Naive thymus-derived CD4-positive, alpha-beta T cell (primary cell): ENCODE results near the gene ULBP1. TPM values are rescaled to one million over a fixed set of nuclear protein-coding genes. Genes with fewer than 3 reads are reported as not detected.
"Not testable (repeated sequence)": the region's sequence is repeated elsewhere in the genome, so short reads cannot be mapped to it uniquely, and the experiment has no call there.

Experiments
- ATAC-seq: fragments of 150-1000 bp; cut with Tn5 transposase; 2 replicates; pipeline ENCODE4 v1.10.0; 2021; ENCODE audit warnings: mild to moderate bottlenecking, moderate library complexity
- CTCF ChIA-PET: fragments of 350-600 bp; sonication (Branson Sonifier 250); formaldehyde crosslinking; loops from one replicate; lab custom pipeline; 2021; ENCODE audit warnings: antibody characterized with exemption; lab: Charles Lee
- POLR2A ChIA-PET: fragments of 350-600 bp; sonication (Branson Sonifier 250); formaldehyde crosslinking; loops from one replicate; lab custom pipeline; 2021; ENCODE audit warnings: antibody characterized with exemption, inconsistent platforms; lab: Charles Lee
- DNase-seq, 9 donors: peaks; one replicate each; pipeline versions ENCODE4 v3.0.0 to v3.0.0-alpha.2; 2020 to 2022; ENCODE audit warnings: mixed read lengths in 1 of 9
- H3K27ac ChIP-seq: one replicate; pipeline ENCODE4 v1.7.0; 2013; ENCODE audit warnings: mild to moderate bottlenecking, low read depth, low read length, moderate library complexity
- H3K27me3 ChIP-seq, 2 donors: one replicate each; pipeline ENCODE4 v1.7.0; 2013; ENCODE audit warnings: low read length in 2 of 2, mild to moderate bottlenecking in 2 of 2, moderate library complexity in 2 of 2; ENCODE audit not compliant: control insufficient read depth in 2 of 2, insufficient read depth in 2 of 2
- H3K36me3 ChIP-seq, 3 experiments: 1 replicate in 2 of 3; 2 replicates in 1 of 3; pipeline ENCODE4 v1.7.0; 2013; ENCODE audit warnings: low read length in 3 of 3, mild to moderate bottlenecking in 3 of 3, moderate library complexity in 1 of 3; ENCODE audit not compliant: insufficient read depth in 3 of 3, control insufficient read depth in 2 of 3
- H3K4me1 ChIP-seq, 2 donors: one replicate each; pipeline ENCODE4 v1.7.0; 2013; ENCODE audit warnings: low read length in 2 of 2, mild to moderate bottlenecking in 2 of 2, moderate library complexity in 1 of 2; ENCODE audit not compliant: control insufficient read depth in 2 of 2, insufficient read depth in 2 of 2
- H3K4me3 ChIP-seq: 2 replicates; pipeline ENCODE4 v1.7.0; 2013; ENCODE audit warnings: mild to moderate bottlenecking, low read length
- H3K9me3 ChIP-seq, 3 experiments: 1 replicate in 2 of 3; 2 replicates in 1 of 3; pipeline ENCODE4 v1.7.0; 2013; ENCODE audit warnings: low read length in 3 of 3; ENCODE audit not compliant: control insufficient read depth in 2 of 3
- H3K27ac Mint-ChIP-seq, 9 donors: one replicate each; pipeline ENCODE4 v1.8.0; 2020 to 2022; ENCODE audit warnings: mixed read lengths in 9 of 9, mild to moderate bottlenecking in 8 of 9, moderate library complexity in 5 of 9, inconsistent platforms in 2 of 9
- H3K27me3 Mint-ChIP-seq, 5 donors: one replicate each; pipeline ENCODE4 v1.8.0; 2021 to 2022; ENCODE audit warnings: mixed read lengths in 5 of 5, mild to moderate bottlenecking in 1 of 5
- H3K36me3 Mint-ChIP-seq, 5 donors: one replicate each; pipeline ENCODE4 v1.8.0; 2020 to 2022; ENCODE audit warnings: mixed read lengths in 5 of 5, mild to moderate bottlenecking in 3 of 5, inconsistent platforms in 1 of 5
- H3K4me1 Mint-ChIP-seq, 7 donors: one replicate each; pipeline ENCODE4 v1.8.0; 2020 to 2022; ENCODE audit warnings: mixed read lengths in 7 of 7, mild to moderate bottlenecking in 3 of 7, inconsistent platforms in 1 of 7
- H3K4me3 Mint-ChIP-seq, 10 donors: one replicate each; pipeline ENCODE4 v1.8.0; 2020 to 2022; ENCODE audit warnings: mild to moderate bottlenecking in 10 of 10, mixed read lengths in 10 of 10, moderate library complexity in 6 of 10, inconsistent platforms in 2 of 10
- H3K9me3 Mint-ChIP-seq, 11 donors: one replicate each; pipeline ENCODE4 v1.8.0; 2020 to 2022; ENCODE audit warnings: mixed read lengths in 11 of 11, mild to moderate bottlenecking in 4 of 11, inconsistent platforms in 1 of 11, moderate library complexity in 1 of 11
- intact Hi-C, 2 donors: fragments of 100-400 bp; cut with micrococcal nuclease; formaldehyde crosslinking; loops; one replicate each; pipeline ENCODE4 v1.15.1; 2023
- polyA plus RNA-seq, 2 donors: library from polyadenylated mRNA; unstranded; fragments of 300-500 nt; fragmentation: Illumina TruSeq; gene quantifications; one replicate each; pipeline ENCODE4 v1.2.3, GENCODE V29; 2021
- total RNA-seq, 6 experiments: library from RNA in 5 of 6; stranded (reverse) in 5 of 6; gene quantifications; 1 replicate in 5 of 6; 2 replicates in 1 of 6; pipeline ENCODE4 v1.2.3 and lab custom pipeline; 2021 to 2026

ULBP1 gene
- total and polyA plus RNA-seq, 7 experiments from 2014 or later = 1.4 TPM; not detected in 6

GRCh38 chr6:149945276-149945675, 18.5 kb upstream of the ULBP1 start:
- H3K9me3 ChIP-seq, H3K36me3 Mint-ChIP-seq, intact Hi-C loops, CTCF ChIA-PET, H3K4me3 Mint-ChIP-seq, ATAC-seq, H3K4me3 ChIP-seq, POLR2A ChIA-PET, H3K4me1 ChIP-seq, H3K27me3 ChIP-seq, H3K36me3 ChIP-seq, H3K27ac Mint-ChIP-seq, H3K27ac ChIP-seq, H3K9me3 Mint-ChIP-seq, DNase-seq: not testable (repeated sequence)
- Mint-ChIP-seq H3K4me1 (peaks cover 6 to 18% (median 16%) of the 10 kb centered on the region in 7 donors), H3K27me3 (peaks cover 22 to 75% (median 36%) of the 10 kb centered on the region in 5 donors)

DNA sequence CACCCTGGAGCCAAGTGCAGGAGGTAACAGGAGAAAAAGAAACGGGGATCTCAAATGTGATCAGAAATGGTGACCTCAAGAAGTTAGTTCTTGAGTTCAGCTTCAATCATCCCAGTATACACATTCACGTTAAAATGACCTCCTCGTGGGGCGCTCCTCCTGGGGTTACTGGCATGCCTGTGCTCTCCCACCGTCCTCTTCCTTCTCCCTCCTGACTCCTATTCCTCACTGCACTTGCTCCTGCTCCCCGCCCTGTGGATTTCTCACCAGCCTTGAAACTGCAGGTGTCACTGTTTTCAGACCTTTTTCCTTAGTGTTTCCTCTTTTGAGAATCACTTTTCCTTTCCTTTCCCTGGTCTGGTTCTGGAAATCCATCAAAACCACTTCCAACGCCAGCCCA, 17.1 kb upstream of the ULBP1 start:
- H3K4me3 ChIP-seq, H3K4me1 Mint-ChIP-seq, ATAC-seq, H3K27ac Mint-ChIP-seq, H3K9me3 ChIP-seq, H3K4me1 ChIP-seq, CTCF ChIA-PET, H3K36me3 ChIP-seq, intact Hi-C loops, H3K27ac ChIP-seq, H3K4me3 Mint-ChIP-seq, POLR2A ChIA-PET, H3K9me3 Mint-ChIP-seq, H3K27me3 ChIP-seq, H3K36me3 Mint-ChIP-seq, DNase-seq: not testable (repeated sequence)
- peaks cover 31 to 77% (median 41%) of the 10 kb centered on the region in 5 donors for H3K27me3 Mint-ChIP-seq

DNA sequence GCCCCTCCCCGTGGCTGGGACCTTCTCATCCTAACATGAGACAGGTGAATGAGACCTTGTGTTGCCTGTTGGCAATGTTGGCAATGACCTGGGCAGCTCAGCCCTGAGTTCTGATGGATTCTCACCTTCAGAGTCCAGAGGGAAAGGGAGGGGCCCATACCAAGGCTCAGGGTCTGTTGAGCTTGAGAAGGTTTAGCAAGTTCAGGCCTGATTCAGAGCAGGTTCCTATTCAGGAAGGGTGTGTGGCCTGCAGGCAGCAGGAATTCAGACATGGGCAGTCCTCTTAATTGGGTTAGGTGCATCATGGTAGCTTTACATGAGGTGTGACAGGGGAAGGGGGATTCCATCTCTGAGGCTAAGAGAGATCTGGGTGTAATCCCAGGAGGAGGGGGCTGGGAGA, 16.2 kb upstream of the ULBP1 start:
- DNase-seq, CTCF ChIA-PET, H3K4me1 ChIP-seq, POLR2A ChIA-PET, intact Hi-C loops, H3K27ac ChIP-seq, H3K36me3 ChIP-seq, H3K4me3 Mint-ChIP-seq, ATAC-seq, H3K4me1 Mint-ChIP-seq, H3K9me3 Mint-ChIP-seq, H3K9me3 ChIP-seq, H3K27ac Mint-ChIP-seq, H3K36me3 Mint-ChIP-seq, H3K4me3 ChIP-seq: not testable (repeated sequence)
- peaks cover 40 to 79% (median 49%) of the 10 kb centered on the region in 5 donors for H3K27me3 Mint-ChIP-seq
- peaks cover 3 to 11% of the 10 kb centered on the region in 2 donors for H3K27me3 ChIP-seq

GRCh38 chr6:149948011-149948410, 15.7 kb upstream of the ULBP1 start:
- no peaks in the 10 kb centered on the region for H3K9me3 Mint-ChIP-seq
- H3K27ac Mint-ChIP-seq = no peak overlapping the region
- no peaks in the 10 kb centered on the region for H3K36me3 Mint-ChIP-seq
- peaks cover 45 to 79% (median 51%) of the 10 kb centered on the region in 5 donors for H3K27me3 Mint-ChIP-seq
- H3K4me3 ChIP-seq = no peak overlapping the region
- no peak for ATAC-seq
- H3K36me3 ChIP-seq = no peaks in the 10 kb centered on the region
- DNase-seq = no peak
- H3K4me1 ChIP-seq = no peaks in the 10 kb centered on the region
- H3K27ac ChIP-seq = no peak overlapping the region
- H3K27me3 ChIP-seq = peaks cover 3 to 16% of the 10 kb centered on the region in 2 donors
- no peaks in the 10 kb centered on the region for H3K9me3 ChIP-seq
- no peak overlapping the region for H3K4me3 Mint-ChIP-seq
- CTCF ChIA-PET = no interaction called here
- POLR2A ChIA-PET = no interaction called here
- intact Hi-C loops = no loop called here
- peaks cover 0 to under 1% (median 0%) of the 10 kb centered on the region in 7 donors for H3K4me1 Mint-ChIP-seq

- no peak for ATAC-seq
- Histone ChIP-seq H3K27me3 (peaks cover 8 to 16% of the 10 kb centered on the region in 2 donors), H3K4me3 (no peak overlapping the region), H3K9me3 (no peaks in the 10 kb centered on the region), H3K27ac (no peak overlapping the region), H3K4me1 (no peaks in the 10 kb centered on the region), H3K36me3 (no peaks in the 10 kb centered on the region)
- no peaks in the 10 kb centered on the region for H3K36me3 Mint-ChIP-seq
- peaks cover 51 to 79% (median 57%) of the 10 kb centered on the region in 5 donors for H3K27me3 Mint-ChIP-seq
- CTCF ChIA-PET = no interaction called here
- no peak overlapping the region for H3K27ac Mint-ChIP-seq
- POLR2A ChIA-PET = no interaction called here
- H3K4me1 Mint-ChIP-seq = peaks cover 0 to 3% (median 0%) of the 10 kb centered on the region in 7 donors
- H3K4me3 Mint-ChIP-seq = no peak overlapping the region
- intact Hi-C loops = no loop called here
- H3K9me3 Mint-ChIP-seq = no peaks in the 10 kb centered on the region
- DNase-seq = no peak
Observed at GRCh38 chr6:149948616-149949015, 15.1 kb upstream of the ULBP1 start.

DNA sequence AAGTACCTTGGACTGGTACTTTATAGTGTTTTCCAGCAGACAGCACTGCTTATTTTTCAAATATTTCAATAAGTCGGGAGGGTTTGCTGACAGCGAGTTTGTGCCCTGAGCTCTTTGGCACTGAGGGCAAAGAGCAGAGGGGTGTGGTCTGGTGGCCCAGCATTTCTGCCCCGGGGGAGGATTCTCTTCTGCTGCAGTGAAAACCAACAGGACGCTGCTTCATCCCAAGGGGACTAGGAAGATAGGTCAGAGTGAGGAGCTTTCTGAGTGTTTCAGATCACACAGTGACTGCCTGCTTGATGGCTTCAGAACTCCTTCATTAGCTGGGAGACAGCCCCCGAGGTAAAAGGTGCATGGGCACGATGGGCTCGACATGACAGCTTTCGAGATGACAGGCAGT, 13.3 kb upstream of the ULBP1 start:
- H3K4me3 Mint-ChIP-seq = no peak overlapping the region
- Histone ChIP-seq H3K4me3 (no peak overlapping the region), H3K27ac (no peak overlapping the region), H3K4me1 (no peaks in the 10 kb centered on the region), H3K27me3 (peaks cover 11 to 16% of the 10 kb centered on the region in 2 donors), H3K9me3 (no peaks in the 10 kb centered on the region), H3K36me3 (no peaks in the 10 kb centered on the region)
- H3K36me3 Mint-ChIP-seq = peaks cover 0 to 5% (median 0%) of the 10 kb centered on the region in 5 donors
- H3K9me3 Mint-ChIP-seq = peaks cover 0 to 3% (median 0%) of the 10 kb centered on the region in 11 donors
- no peak overlapping the region for H3K27ac Mint-ChIP-seq
- H3K4me1 Mint-ChIP-seq = peaks cover 6 to 9% (median 6%) of the 10 kb centered on the region in 7 donors
- DNase-seq = no peak
- ChIA-PET CTCF (no interaction called here), POLR2A (interaction anchor here (0.6 kb wide), 1 partner anchor 964 kb away, joined by 3 read pairs; no protein-coding TSS in a partner anchor)
- H3K27me3 Mint-ChIP-seq = peaks cover 59 to 81% (median 65%) of the 10 kb centered on the region in 5 donors
- intact Hi-C loops = no loop called here
- ATAC-seq = no peak

- no peaks in the 10 kb centered on the region for H3K4me1 ChIP-seq
- Mint-ChIP-seq H3K4me3 (peak overlapping the region in 1 of 10 donors; percentile 32), H3K27me3 (peaks cover 66 to 83% (median 71%) of the 10 kb centered on the region in 5 donors), H3K9me3 (peaks cover 0 to 4% (median 0%) of the 10 kb centered on the region in 11 donors), H3K27ac (no peak overlapping the region), H3K4me1 (peaks cover 6 to 11% (median 6%) of the 10 kb centered on the region in 7 donors), H3K36me3 (peaks cover 0 to 6% (median 0%) of the 10 kb centered on the region in 5 donors)
- peaks cover 17 to 20% of the 10 kb centered on the region in 2 donors for H3K27me3 ChIP-seq
- no peak for ATAC-seq
- H3K9me3 ChIP-seq = no peaks in the 10 kb centered on the region
- DNase-seq = no peak
- no peak overlapping the region for H3K4me3 ChIP-seq
- intact Hi-C loops = no loop called here
- ChIA-PET POLR2A (no interaction called here), CTCF (interaction anchor here (0.5 kb wide), 1 partner anchor 13 kb away, joined by 5 read pairs; the partner anchor contains the start of gene ULBP1)
- no peak overlapping the region for H3K27ac ChIP-seq
- H3K36me3 ChIP-seq = no peaks in the 10 kb centered on the region
Observed at GRCh38 chr6:149951096-149951495, 12.6 kb upstream of the ULBP1 start.
